ENCODE measurements around the gene ADA.

GRCh38 chr20:44610313-44610962 lies 41.1 kb downstream of the ADA start:
- TF ChIP-seq POLR2A (IDR thresholded peaks at IDR 0.05): no peak
- peak in 1 of 6 experiments; percentile 50 for TF ChIP-seq CTCF (IDR thresholded peaks at IDR 0.05)
